Measurements from ENCODE around the gene EXO1.
A peak's percentile ranks its signal among the peaks of the same experiment; 100 is the strongest.

Gene EXO1

GRCh38 chr1:241834733-241835377 is 13.1 kb upstream of the EXO1 start:
- peak; percentile 77 for TF ChIP-seq CTCF (IDR thresholded peaks at IDR 0.05; ENCODE audit: control insufficient read depth, insufficient read depth, low read depth, low read length, missing control alignments)
- no peak overlapping the region for H3K4me3 ChIP-seq (ENCODE audit: control insufficient read depth, low read depth, low read length)
- no peak for DNase-seq (ENCODE audit: low read depth)

GRCh38 chr1:241836941-241837340 is 11.1 kb upstream of the EXO1 start:
- no peak overlapping the region for H3K4me3 ChIP-seq (ENCODE audit: control insufficient read depth, low read depth, low read length)
- no peak for TF ChIP-seq CTCF (IDR thresholded peaks at IDR 0.05; ENCODE audit: control insufficient read depth, insufficient read depth, low read depth, low read length, missing control alignments)
- DNase-seq (ENCODE audit: low read depth), result no peak

GRCh38 chr1:241837416-241837815 is 10.6 kb upstream of the EXO1 start:
- no peak for TF ChIP-seq CTCF (IDR thresholded peaks at IDR 0.05; ENCODE audit: control insufficient read depth, insufficient read depth, low read depth, low read length, missing control alignments)
- no peak for DNase-seq (ENCODE audit: low read depth)
- no peak overlapping the region for H3K4me3 ChIP-seq (ENCODE audit: control insufficient read depth, low read depth, low read length)

- TF ChIP-seq CTCF (IDR thresholded peaks at IDR 0.05; ENCODE audit: control insufficient read depth, insufficient read depth, low read depth, low read length, missing control alignments), result no peak
- no peak overlapping the region for H3K4me3 ChIP-seq (ENCODE audit: control insufficient read depth, low read depth, low read length)
- peak; percentile 73 for DNase-seq (ENCODE audit: low read depth)
These were observed 10.1 kb upstream of the EXO1 start for GRCh38 chr1:241837901-241838300.

- H3K4me3 ChIP-seq (ENCODE audit: control insufficient read depth, low read depth, low read length), result no peak overlapping the region
- DNase-seq (ENCODE audit: low read depth), result no peak
- TF ChIP-seq CTCF (IDR thresholded peaks at IDR 0.05; ENCODE audit: control insufficient read depth, insufficient read depth, low read depth, low read length, missing control alignments), result no peak
These were observed 9.1 kb upstream of the EXO1 start for GRCh38 chr1:241838897-241839296.

- no peak for DNase-seq (ENCODE audit: low read depth)
- TF ChIP-seq CTCF (IDR thresholded peaks at IDR 0.05; ENCODE audit: control insufficient read depth, insufficient read depth, low read depth, low read length, missing control alignments), result no peak
- no peak overlapping the region for H3K4me3 ChIP-seq (ENCODE audit: control insufficient read depth, low read depth, low read length)
These were observed 8.5 kb upstream of the EXO1 start for GRCh38 chr1:241839369-241839979.
